Activated B cell treated with CpG ODN at 0.5 μM for 24 hours (primary cell): ENCODE data around the gene PCDHA6. TPM values are rescaled to one million over a fixed set of nuclear protein-coding genes. Genes with fewer than 3 reads are reported as not detected.

Source experiments
- ATAC-seq: fragments of 200-7000 bp; cut with Tn5 transposase; one replicate; pipeline ENCODE4 v1.10.0; 2021; ENCODE audit warnings: low read depth, mild to moderate bottlenecking, moderate library complexity
- CTCF ChIA-PET: fragments of 350-600 bp; sonication (Branson Sonifier 250); formaldehyde crosslinking; loops from one replicate; lab custom pipeline; 2021; ENCODE audit warnings: antibody characterized with exemption; lab: Charles Lee
- POLR2A ChIA-PET: fragments of 350-600 bp; sonication (Branson Sonifier 250); formaldehyde crosslinking; loops from one replicate; lab custom pipeline; 2021; ENCODE audit warnings: antibody characterized with exemption; lab: Charles Lee
- DNase-seq: peaks from one replicate; pipeline ENCODE4 v3.0.0; 2022
- H3K27ac Mint-ChIP-seq: one replicate; pipeline ENCODE4 v1.8.0; 2020; ENCODE audit warnings: mixed read lengths
- H3K27me3 Mint-ChIP-seq: one replicate; pipeline ENCODE4 v1.8.0; 2021; ENCODE audit warnings: mixed read lengths
- H3K36me3 Mint-ChIP-seq: one replicate; pipeline ENCODE4 v1.8.0; 2021; ENCODE audit warnings: low read depth, mixed read lengths
- H3K4me1 Mint-ChIP-seq: one replicate; pipeline ENCODE4 v1.8.0; 2021; ENCODE audit warnings: mixed read lengths
- H3K4me3 Mint-ChIP-seq: one replicate; pipeline ENCODE4 v1.8.0; 2020; ENCODE audit warnings: mild to moderate bottlenecking, mixed read lengths
- H3K9me3 Mint-ChIP-seq: one replicate; pipeline ENCODE4 v1.8.0; 2020; ENCODE audit warnings: mixed read lengths
- CTCF ChIP-seq: fragments of 200-600 bp; IDR thresholded peaks from one replicate; pipeline ENCODE4 v1.8.0; 2022; ENCODE audit warnings: antibody characterized with exemption, mild to moderate bottlenecking
- intact Hi-C: fragments of 100-400 bp; cut with micrococcal nuclease; formaldehyde crosslinking; loops from one replicate; pipeline ENCODE4 v1.15.1; 2024
- total RNA-seq: library from RNA; stranded (reverse); gene quantifications from 2 replicates; pipeline ENCODE4 v1.2.3, GENCODE V29; 2022

PCDHA6 gene
- total RNA-seq, 1 donor from 2014 or later: not detected

GRCh38 chr5:140877262-140877581, 49.5 kb downstream of the PCDHA6 start:
- DNase-seq: no peak
- intact Hi-C loops: no loop called here
- no peak for ATAC-seq
- no peaks in the 10 kb centered on the region for H3K36me3 Mint-ChIP-seq
- H3K27me3 Mint-ChIP-seq: peaks cover 22% of the 10 kb centered on the region
- ChIA-PET CTCF (no interaction called here), POLR2A (no interaction called here)
- TF ChIP-seq CTCF: no peak
- no peaks in the 10 kb centered on the region for H3K4me1 Mint-ChIP-seq
- H3K4me3 Mint-ChIP-seq: no peak overlapping the region
- H3K9me3 Mint-ChIP-seq: peaks cover 13% of the 10 kb centered on the region
- no peak overlapping the region for H3K27ac Mint-ChIP-seq

Other genes with a start within 250 kb of the PCDHA6 start
- 0.54 and 1.2 TPM in 2 replicates for gene CD14, start 194.8 kb upstream of the PCDHA6 start, total RNA-seq
- gene TMCO6, start 188.5 kb upstream of the PCDHA6 start, total RNA-seq: 20.1 and 23.3 TPM in 2 replicates
- gene NDUFA2, start 180.3 kb upstream of the PCDHA6 start, total RNA-seq: 52.2 and 63.6 TPM in 2 replicates
- gene IK, start 180.1 kb upstream of the PCDHA6 start, total RNA-seq: 104 and 114 TPM in 2 replicates
- 33.8 and 36.9 TPM in 2 replicates for gene WDR55, start 163.1 kb upstream of the PCDHA6 start, total RNA-seq
- gene DND1, start 154.4 kb upstream of the PCDHA6 start, total RNA-seq: 2.6 and 3.4 TPM in 2 replicates
- 78.2 and 84.0 TPM in 2 replicates for gene HARS1, start 136.6 kb upstream of the PCDHA6 start, total RNA-seq
- gene HARS2, start 136.5 kb upstream of the PCDHA6 start, total RNA-seq: 45.7 and 48.5 TPM in 2 replicates
- 67.8 and 70.2 TPM in 2 replicates for gene ZMAT2, start 127.5 kb upstream of the PCDHA6 start, total RNA-seq
- not detected in 2 replicates for gene PCDHA1, start 41.8 kb upstream of the PCDHA6 start, total RNA-seq
- not detected in 2 replicates for gene PCDHA2, start 33.1 kb upstream of the PCDHA6 start, total RNA-seq
- gene PCDHA3, start 26.9 kb upstream of the PCDHA6 start, total RNA-seq: not detected in 2 replicates
- gene PCDHA4, start 20.9 kb upstream of the PCDHA6 start, total RNA-seq: not detected in 2 replicates
- not detected in 2 replicates for gene PCDHA5, start 6.3 kb upstream of the PCDHA6 start, total RNA-seq
- not detected in 2 replicates for gene PCDHA7, start 6.3 kb downstream of the PCDHA6 start, total RNA-seq
- gene PCDHA8, start 13.2 kb downstream of the PCDHA6 start, total RNA-seq: not detected in 2 replicates
- gene PCDHA9, start 20.4 kb downstream of the PCDHA6 start, total RNA-seq: not detected in 2 replicates
- gene PCDHA10, start 27.9 kb downstream of the PCDHA6 start, total RNA-seq: 0.07 TPM in 1 of 2 replicates, not detected in the other
- gene PCDHA11, start 41.0 kb downstream of the PCDHA6 start, total RNA-seq: not detected in 2 replicates
- not detected in 2 replicates for gene PCDHA12, start 47.3 kb downstream of the PCDHA6 start, total RNA-seq
- gene PCDHA13, start 54.2 kb downstream of the PCDHA6 start, total RNA-seq: not detected in 2 replicates
- not detected in 2 replicates for gene PCDHAC1, start 98.3 kb downstream of the PCDHA6 start, total RNA-seq
- not detected in 2 replicates for gene PCDHAC2, start 138.5 kb downstream of the PCDHA6 start, total RNA-seq
- not detected in 2 replicates for gene PCDHB1, start 223.4 kb downstream of the PCDHA6 start, total RNA-seq